ENCODE measurements around the gene MPRIP. TPM values are rescaled to one million over a fixed set of nuclear protein-coding genes. Genes with fewer than 3 reads are reported as not detected.

The MPRIP gene
- total RNA-seq, 1 experiment from 2014 or later: 338 TPM

- Mint-ChIP-seq H3K27ac (ENCODE audit: unreplicated experiment) (peak overlapping the region; percentile 33), H3K27me3 (ENCODE audit: unreplicated experiment) (no peaks in the 10 kb centered on the region), H3K4me1 (ENCODE audit: low read depth, unreplicated experiment) (peaks cover 46% of the 10 kb centered on the region), H3K9me3 (ENCODE audit: low read depth, unreplicated experiment) (no peaks in the 10 kb centered on the region), H3K4me3 (ENCODE audit: low read depth, unreplicated experiment) (no peak overlapping the region), H3K36me3 (ENCODE audit: insufficient read depth, unreplicated experiment) (peaks cover 63% of the 10 kb centered on the region)
- intact Hi-C loops (cut with micrococcal nuclease; ENCODE audit: unreplicated experiment): no loop called here
- no peak for DNase-seq
- no TSS peak for BruUV-seq (replicated peaks)
- TF ChIP-seq, protein P1, sequence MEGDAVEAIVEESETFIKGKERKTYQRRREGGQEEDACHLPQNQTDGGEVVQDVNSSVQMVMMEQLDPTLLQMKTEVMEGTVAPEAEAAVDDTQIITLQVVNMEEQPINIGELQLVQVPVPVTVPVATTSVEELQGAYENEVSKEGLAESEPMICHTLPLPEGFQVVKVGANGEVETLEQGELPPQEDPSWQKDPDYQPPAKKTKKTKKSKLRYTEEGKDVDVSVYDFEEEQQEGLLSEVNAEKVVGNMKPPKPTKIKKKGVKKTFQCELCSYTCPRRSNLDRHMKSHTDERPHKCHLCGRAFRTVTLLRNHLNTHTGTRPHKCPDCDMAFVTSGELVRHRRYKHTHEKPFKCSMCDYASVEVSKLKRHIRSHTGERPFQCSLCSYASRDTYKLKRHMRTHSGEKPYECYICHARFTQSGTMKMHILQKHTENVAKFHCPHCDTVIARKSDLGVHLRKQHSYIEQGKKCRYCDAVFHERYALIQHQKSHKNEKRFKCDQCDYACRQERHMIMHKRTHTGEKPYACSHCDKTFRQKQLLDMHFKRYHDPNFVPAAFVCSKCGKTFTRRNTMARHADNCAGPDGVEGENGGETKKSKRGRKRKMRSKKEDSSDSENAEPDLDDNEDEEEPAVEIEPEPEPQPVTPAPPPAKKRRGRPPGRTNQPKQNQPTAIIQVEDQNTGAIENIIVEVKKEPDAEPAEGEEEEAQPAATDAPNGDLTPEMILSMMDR (IDR thresholded peaks at IDR 0.05; ENCODE audit: unreplicated experiment): no peak
- CTCF ChIA-PET: no interaction called here
Observed at GRCh38 chr17:17079336-17079735, 37.1 kb downstream of the MPRIP start.

DNA sequence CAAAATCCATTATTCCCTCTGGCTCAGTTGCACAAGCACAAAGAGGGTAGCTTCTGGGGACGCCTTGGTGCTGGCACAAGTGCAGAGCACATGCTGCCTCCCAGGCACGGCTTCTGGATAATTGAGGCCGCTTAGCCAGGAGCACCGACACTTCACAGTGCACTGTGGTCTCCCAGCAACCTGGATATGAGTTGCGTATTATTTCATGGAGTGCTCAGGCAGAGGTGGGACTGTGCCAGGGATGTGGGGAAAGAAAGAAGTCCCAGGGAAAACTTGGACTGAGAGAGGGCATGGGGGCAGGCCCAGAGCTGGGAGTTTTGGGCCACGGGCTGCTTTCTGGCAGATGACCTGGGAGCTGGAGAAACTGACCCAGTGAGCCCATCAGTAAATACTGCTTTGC is 37.5 kb downstream of the MPRIP start:
- BruUV-seq (replicated peaks): no TSS peak
- H3K4me1 Mint-ChIP-seq (ENCODE audit: low read depth, unreplicated experiment): peaks cover 42% of the 10 kb centered on the region
- intact Hi-C loops (cut with micrococcal nuclease; ENCODE audit: unreplicated experiment): no loop called here
- DNase-seq: no peak
- no peak overlapping the region for H3K4me3 Mint-ChIP-seq (ENCODE audit: low read depth, unreplicated experiment)
- H3K27ac Mint-ChIP-seq (ENCODE audit: unreplicated experiment): no peak overlapping the region
- CTCF ChIA-PET: no interaction called here
- H3K36me3 Mint-ChIP-seq (ENCODE audit: insufficient read depth, unreplicated experiment): peaks cover 63% of the 10 kb centered on the region
- no peaks in the 10 kb centered on the region for H3K9me3 Mint-ChIP-seq (ENCODE audit: low read depth, unreplicated experiment)
- TF ChIP-seq, protein P1 (IDR thresholded peaks at IDR 0.05; ENCODE audit: unreplicated experiment): no peak
- no peaks in the 10 kb centered on the region for H3K27me3 Mint-ChIP-seq (ENCODE audit: unreplicated experiment)

DNA sequence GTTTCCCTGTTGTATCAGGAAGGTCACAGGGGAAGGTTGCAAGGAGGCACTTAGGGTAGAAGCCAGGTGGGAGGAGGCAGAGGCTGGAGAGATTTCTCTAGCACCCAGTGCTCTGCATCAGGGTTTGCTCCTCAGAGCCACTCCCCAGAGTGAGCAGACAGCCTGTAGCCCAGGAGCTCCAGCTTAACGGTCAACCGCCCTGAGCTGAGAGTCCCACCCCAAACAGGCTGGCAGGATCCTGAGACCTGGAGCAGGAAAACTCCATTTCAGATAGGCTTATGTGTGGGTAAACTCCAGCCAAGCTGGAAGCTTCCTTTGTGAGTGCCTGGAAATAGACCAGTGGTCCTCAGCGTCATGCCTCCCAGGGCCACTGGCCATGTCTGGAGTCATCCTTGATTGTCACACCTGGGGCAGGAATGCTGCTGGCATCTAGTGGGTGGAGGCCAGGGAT is 37.9 kb downstream of the MPRIP start:
- H3K4me1 Mint-ChIP-seq (ENCODE audit: low read depth, unreplicated experiment): peaks cover 37% of the 10 kb centered on the region
- no TSS peak for BruUV-seq (replicated peaks)
- H3K9me3 Mint-ChIP-seq (ENCODE audit: low read depth, unreplicated experiment): no peaks in the 10 kb centered on the region
- no peak for DNase-seq
- no peaks in the 10 kb centered on the region for H3K27me3 Mint-ChIP-seq (ENCODE audit: unreplicated experiment)
- no peak overlapping the region for H3K27ac Mint-ChIP-seq (ENCODE audit: unreplicated experiment)
- CTCF ChIA-PET: no interaction called here
- peaks cover 67% of the 10 kb centered on the region for H3K36me3 Mint-ChIP-seq (ENCODE audit: insufficient read depth, unreplicated experiment)
- no peak overlapping the region for H3K4me3 Mint-ChIP-seq (ENCODE audit: low read depth, unreplicated experiment)
- TF ChIP-seq, protein P1 (IDR thresholded peaks at IDR 0.05; ENCODE audit: unreplicated experiment): no peak
- intact Hi-C loops (cut with micrococcal nuclease; ENCODE audit: unreplicated experiment): no loop called here

- Mint-ChIP-seq H3K4me3 (ENCODE audit: low read depth, unreplicated experiment) (no peak overlapping the region), H3K27ac (ENCODE audit: unreplicated experiment) (peak overlapping the region; percentile 33), H3K9me3 (ENCODE audit: low read depth, unreplicated experiment) (no peaks in the 10 kb centered on the region), H3K4me1 (ENCODE audit: low read depth, unreplicated experiment) (peaks cover 32% of the 10 kb centered on the region), H3K27me3 (ENCODE audit: unreplicated experiment) (no peaks in the 10 kb centered on the region), H3K36me3 (ENCODE audit: insufficient read depth, unreplicated experiment) (peaks cover 67% of the 10 kb centered on the region)
- DNase-seq: no peak
- TF ChIP-seq, protein P1 (IDR thresholded peaks at IDR 0.05; ENCODE audit: unreplicated experiment): no peak
- no TSS peak for BruUV-seq (replicated peaks)
- intact Hi-C loops (cut with micrococcal nuclease; ENCODE audit: unreplicated experiment): no loop called here
- CTCF ChIA-PET: no interaction called here
Observed at GRCh38 chr17:17080781-17081180, 38.5 kb downstream of the MPRIP start.

Data from Calu3 (cell line).